ENCODE data around the gene SYTL2. TPM values are rescaled to one million over a fixed set of nuclear protein-coding genes. Genes with fewer than 3 reads are reported as not detected.

The SYTL2 gene
- total and polyA plus RNA-seq, 2 donors (not counting 1 experiment from before 2014, with no cell fraction given) = 165 to 387 TPM

- Histone ChIP-seq H3K79me2 (ENCODE audit: control insufficient read depth, insufficient read depth, low read length) (no peaks in the 10 kb centered on the region), H4K20me1 (ENCODE audit: control insufficient read depth, extremely low read depth, insufficient read depth, low read length) (no peaks in the 10 kb centered on the region), H3K4me1 (ENCODE audit: control insufficient read depth, extremely low read depth, insufficient read depth, low read length) (no peaks in the 10 kb centered on the region), H3K4me2 (ENCODE audit: extremely low read depth, insufficient read depth, low read length) (no peak overlapping the region), H2AFZ (ENCODE audit: low read length) (no peak overlapping the region), H3K4me3 (replicated peaks in 1 of 4; ENCODE audit: control extremely low read depth in 1 of 4, insufficient read depth in 1 of 4, low read depth in 3 of 4, low read length in 4 of 4) (no peak overlapping the region), H3K36me3 (ENCODE audit: control insufficient read depth, insufficient read depth, low read length) (no peaks in the 10 kb centered on the region), H3K27me3 (ENCODE audit: control insufficient read depth, insufficient read depth, low read length) (no peaks in the 10 kb centered on the region), H3K9me3 (ENCODE audit: control insufficient read depth, insufficient read depth, low read depth, low read length) (no peaks in the 10 kb centered on the region), H3K27ac (ENCODE audit: insufficient read depth, low read length) (no peak overlapping the region), H3K9ac (ENCODE audit: insufficient read depth, low read length) (no peak overlapping the region)
- TF ChIP-seq EZH2 (IDR thresholded peaks at IDR 0.05; ENCODE audit: low read length, missing control alignments) (no peak), CTCF (conservative IDR thresholded peaks at IDR 0.05 in 1 of 2, IDR thresholded peaks at IDR 0.05 in 1 of 2; ENCODE audit: low read depth in 1 of 2, low read length in 2 of 2) (no peak)
- DNase-seq (ENCODE audit: low read depth in 2 of 2) = no peak
Measured at GRCh38 chr11:85803303-85803702, 7.6 kb downstream of the SYTL2 start.

- Histone ChIP-seq H3K36me3 (ENCODE audit: control insufficient read depth, insufficient read depth, low read length) (no peaks in the 10 kb centered on the region), H3K4me2 (ENCODE audit: extremely low read depth, insufficient read depth, low read length) (no peak overlapping the region), H3K4me1 (ENCODE audit: control insufficient read depth, extremely low read depth, insufficient read depth, low read length) (no peaks in the 10 kb centered on the region), H3K79me2 (ENCODE audit: control insufficient read depth, insufficient read depth, low read length) (no peaks in the 10 kb centered on the region), H3K27me3 (ENCODE audit: control insufficient read depth, insufficient read depth, low read length) (no peaks in the 10 kb centered on the region), H3K9ac (ENCODE audit: insufficient read depth, low read length) (no peak overlapping the region), H3K27ac (ENCODE audit: insufficient read depth, low read length) (no peak overlapping the region), H3K9me3 (ENCODE audit: control insufficient read depth, insufficient read depth, low read depth, low read length) (no peaks in the 10 kb centered on the region), H2AFZ (ENCODE audit: low read length) (no peak overlapping the region), H3K4me3 (replicated peaks in 1 of 4; ENCODE audit: control extremely low read depth in 1 of 4, insufficient read depth in 1 of 4, low read depth in 3 of 4, low read length in 4 of 4) (no peak overlapping the region), H4K20me1 (ENCODE audit: control insufficient read depth, extremely low read depth, insufficient read depth, low read length) (no peaks in the 10 kb centered on the region)
- no peak for DNase-seq (ENCODE audit: low read depth in 2 of 2)
- TF ChIP-seq CTCF (conservative IDR thresholded peaks at IDR 0.05 in 1 of 2, IDR thresholded peaks at IDR 0.05 in 1 of 2; ENCODE audit: low read depth in 1 of 2, low read length in 2 of 2) (no peak), EZH2 (IDR thresholded peaks at IDR 0.05; ENCODE audit: low read length, missing control alignments) (no peak)
Measured at GRCh38 chr11:85801527-85801926, 9.4 kb downstream of the SYTL2 start.

GRCh38 chr11:85800595-85801342 lies 10.2 kb downstream of the SYTL2 start:
- DNase-seq (ENCODE audit: low read depth in 2 of 2) = no peak
- no peaks in the 10 kb centered on the region for H3K27me3 ChIP-seq (ENCODE audit: control insufficient read depth, insufficient read depth, low read length)
- H3K9me3 ChIP-seq (ENCODE audit: control insufficient read depth, insufficient read depth, low read depth, low read length) = no peaks in the 10 kb centered on the region
- H3K4me1 ChIP-seq (ENCODE audit: control insufficient read depth, extremely low read depth, insufficient read depth, low read length) = no peaks in the 10 kb centered on the region
- no peak overlapping the region for H2AFZ ChIP-seq (ENCODE audit: low read length)
- no peak overlapping the region for H3K4me2 ChIP-seq (ENCODE audit: extremely low read depth, insufficient read depth, low read length)
- H3K36me3 ChIP-seq (ENCODE audit: control insufficient read depth, insufficient read depth, low read length) = no peaks in the 10 kb centered on the region
- H3K9ac ChIP-seq (ENCODE audit: insufficient read depth, low read length) = no peak overlapping the region
- no peak for TF ChIP-seq EZH2 (IDR thresholded peaks at IDR 0.05; ENCODE audit: low read length, missing control alignments)
- TF ChIP-seq CTCF (conservative IDR thresholded peaks at IDR 0.05 in 1 of 2, IDR thresholded peaks at IDR 0.05 in 1 of 2; ENCODE audit: low read depth in 1 of 2, low read length in 2 of 2) = no peak
- H3K27ac ChIP-seq (ENCODE audit: insufficient read depth, low read length) = no peak overlapping the region
- H3K79me2 ChIP-seq (ENCODE audit: control insufficient read depth, insufficient read depth, low read length) = no peaks in the 10 kb centered on the region
- no peak overlapping the region for H3K4me3 ChIP-seq (replicated peaks in 1 of 4; ENCODE audit: control extremely low read depth in 1 of 4, insufficient read depth in 1 of 4, low read depth in 3 of 4, low read length in 4 of 4)
- H4K20me1 ChIP-seq (ENCODE audit: control insufficient read depth, extremely low read depth, insufficient read depth, low read length) = no peaks in the 10 kb centered on the region
